A549 (cell line): Measurements from ENCODE around the gene HS6ST2. TPM values are rescaled to one million over a fixed set of nuclear protein-coding genes. Genes with fewer than 3 reads are reported as not detected.

ENCODE experiments used
- ATAC-seq, 2 experiments: fragments of 200-7000 bp in 1 of 2; fragments of >200 bp in 1 of 2; cut with Nextera tagmentation in 1 of 2; cut with Tn5 transposase in 1 of 2; 3 replicates each; pipeline versions ENCODE4 v1.8.0 to v1.9.1; 2018 to 2020; ENCODE audit warnings: mild to moderate bottlenecking in 1 of 2, moderate library complexity in 1 of 2
- CTCF ChIA-PET: fragments of 300-600 bp; sonication (Branson Sonifier 250); formaldehyde crosslinking; extraction: SDS; loops from one replicate; lab custom pipeline; 2021; ENCODE audit warnings: antibody characterized with exemption, inconsistent platforms; lab: Yijun Ruan, JAX
- POLR2A ChIA-PET: fragments of 350-600 bp; formaldehyde crosslinking; extraction: SDS; loops from one replicate; lab custom pipeline; 2021; ENCODE audit warnings: antibody characterized with exemption, inconsistent platforms; lab: Yijun Ruan, JAX
- DNase-seq, 2 experiments: peaks; one replicate each; pipeline versions ENCODE4 v3.0.0 to v3.0.0-alpha.2; 2011 to 2016; ENCODE audit warnings: low read depth in 1 of 2, low spot score in 1 of 2
- FAIRE-seq: peaks from 2 replicates; lab custom pipeline; 2011; peaks lifted over from hg19 to GRCh38; lab: Jason Lieb, UNC
- H3K27ac ChIP-seq, 2 experiments: fragments of >200 bp; sonication (Bioruptor Twin); formaldehyde crosslinking; 3 replicates each; pipeline ENCODE4 v1.5.1; 2016 to 2017
- H3K4me1 ChIP-seq: fragments of >200 bp; sonication (Bioruptor Twin); formaldehyde crosslinking; 3 replicates; pipeline ENCODE4 v1.6.1; 2016
- H3K4me2 ChIP-seq: fragments of >200 bp; sonication (Bioruptor Twin); formaldehyde crosslinking; 3 replicates; pipeline ENCODE4 v1.6.1; 2016
- H3K4me3 ChIP-seq: fragments of >200 bp; sonication (Bioruptor Twin); formaldehyde crosslinking; 3 replicates; pipeline ENCODE4 v1.5.1; 2016
- H3K9me3 ChIP-seq: fragments of >200 bp; sonication (Bioruptor Twin); formaldehyde crosslinking; 3 replicates; pipeline ENCODE4 v1.6.1; 2016
- CBX2 ChIP-seq: fragments of 200-600 bp; sonication (generic); IDR thresholded peaks from 2 replicates; pipeline ENCODE4 v1.6.1; 2016; ENCODE audit warnings: low read depth, mild to moderate bottlenecking, borderline replicate concordance
- HDAC2 ChIP-seq: fragments of 200-600 bp; sonication (generic); IDR thresholded peaks from 2 replicates; pipeline ENCODE4 v1.6.1; 2016
- KDM1A ChIP-seq: fragments of 200-600 bp; sonication (generic); IDR thresholded peaks from 2 replicates; pipeline ENCODE4 v1.6.1; 2016; ENCODE audit warnings: low read depth, mild to moderate bottlenecking
- TFCP2L1 ChIP-seq: fragments of 250-450 bp; sonication (Bioruptor Pico); IDR thresholded peaks from 2 replicates; pipeline ENCODE4 v1.5.0; 2021; ENCODE audit warnings: mild to moderate bottlenecking
- ZSCAN20 ChIP-seq: fragments of 250-450 bp; sonication (Bioruptor Pico); IDR thresholded peaks from 2 replicates; pipeline ENCODE4 v1.8.0; 2022; ENCODE audit warnings: mild to moderate bottlenecking, moderate library complexity
- WGBS: methylation state at CpG from one replicate; pipeline ENCODE4 v1.1.6; 2017; ENCODE audit errors: missing lambda C conversion rate; 5-methylcytosine and 5-hydroxymethylcytosine counted together
- polyA plus RNA-seq, 4 experiments: library from polyadenylated mRNA; depleted of rRNA in 3 of 4; stranded (reverse); fragments of >200 nt; fragmentation: RNase III in 1 of 4; extraction: RNeasy Plus Mini Kit Qiagen cat#74134 plus additional on column Dnase treatment in 1 of 4; gene quantifications; 2 replicates in 3 of 4; 3 replicates in 1 of 4; pipeline ENCODE4 v1.2.3, GENCODE V29; 2011 to 2017
- small RNA-seq, 6 experiments: library from RNA; depleted of rRNA; stranded (forward); fragments of <200 nt; gene quantifications; one replicate each; pipeline ENCODE3, GENCODE V24; 2012
- TF ChIP-seq, protein P1 (sequence below): IDR thresholded peaks from 2 replicates; pipeline ENCODE4 v1.6.1; 2012; ENCODE audit warnings: low read depth, borderline replicate concordance
- TF ChIP-seq, protein P2 (sequence below): IDR thresholded peaks from 2 replicates; pipeline ENCODE4 v1.6.1; 2012

Gene HS6ST2
- polyA plus RNA-seq, 2 of the 4 experiments (the other 2 are of a cell fraction): 0.01 to 0.04 TPM

DNA sequence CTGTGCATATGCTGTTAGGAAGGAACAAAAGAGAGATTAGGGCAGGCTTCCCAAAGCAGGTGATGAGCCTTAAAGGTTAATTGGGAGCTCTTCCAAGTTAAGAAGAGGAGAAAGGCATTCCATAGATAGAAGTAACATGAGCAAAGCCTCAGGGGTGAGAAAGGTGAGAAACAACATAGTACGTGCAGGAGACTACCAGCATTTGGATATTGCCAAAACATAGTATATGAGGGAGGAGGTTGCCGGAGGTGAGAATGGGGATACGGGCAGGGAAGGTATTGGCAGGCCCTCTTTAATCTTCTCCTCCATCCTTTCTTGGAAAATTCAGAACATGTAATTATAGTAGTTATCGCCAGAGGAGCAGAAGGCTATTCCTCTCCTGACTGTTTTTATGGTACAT lies 373.5 kb downstream of the HS6ST2 start (continued):
- TF ChIP-seq CBX2 (no peak), ZSCAN20 (CRISPR knock-in tag) (no peak), TFCP2L1 (CRISPR knock-in tag) (no peak), KDM1A (no peak)
- TF ChIP-seq, protein P1, sequence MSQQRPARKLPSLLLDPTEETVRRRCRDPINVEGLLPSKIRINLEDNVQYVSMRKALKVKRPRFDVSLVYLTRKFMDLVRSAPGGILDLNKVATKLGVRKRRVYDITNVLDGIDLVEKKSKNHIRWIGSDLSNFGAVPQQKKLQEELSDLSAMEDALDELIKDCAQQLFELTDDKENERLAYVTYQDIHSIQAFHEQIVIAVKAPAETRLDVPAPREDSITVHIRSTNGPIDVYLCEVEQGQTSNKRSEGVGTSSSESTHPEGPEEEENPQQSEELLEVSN: no peak
- TF ChIP-seq, protein P2, sequence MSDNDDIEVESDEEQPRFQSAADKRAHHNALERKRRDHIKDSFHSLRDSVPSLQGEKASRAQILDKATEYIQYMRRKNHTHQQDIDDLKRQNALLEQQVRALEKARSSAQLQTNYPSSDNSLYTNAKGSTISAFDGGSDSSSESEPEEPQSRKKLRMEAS: no peak

DNA sequence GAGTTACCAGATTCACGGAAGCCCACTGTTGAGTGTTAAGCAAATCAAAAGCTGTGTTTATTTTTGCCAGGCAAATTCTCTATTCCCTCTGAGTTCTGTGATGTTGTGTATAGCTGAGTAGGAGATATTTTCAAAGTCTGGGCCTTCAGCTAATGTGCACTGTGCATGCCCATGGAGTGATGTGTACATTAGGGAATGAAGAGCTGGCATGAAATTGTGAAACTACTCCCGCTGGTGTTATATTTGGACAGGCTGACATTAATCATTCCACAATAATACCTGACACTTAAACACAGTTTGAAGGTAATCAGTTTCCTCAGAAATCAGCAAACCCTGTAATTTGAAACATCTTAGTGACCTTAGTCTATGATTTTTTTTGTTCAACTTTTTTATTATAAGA lies 381.5 kb downstream of the HS6ST2 start:
- 16% methylated on average over 2 of the region's 2 CpGs for WGBS
- Histone ChIP-seq H3K4me3 (no peak overlapping the region), H3K4me2 (no peak overlapping the region), H3K9me3 (no peaks in the 10 kb centered on the region), H3K27ac (no peak overlapping the region), H3K4me1 (no peaks in the 10 kb centered on the region)
- ChIA-PET CTCF (no interaction called here), POLR2A (no interaction called here)
- FAIRE-seq: no peak
- DNase-seq: no peak
- no peak for ATAC-seq
- no peak for TF ChIP-seq HDAC2
- TF ChIP-seq, all 56 proteins: peak for 0

Small RNA genes within 50 kb of the gene (small RNA-seq; reads per million reads assigned to genes)
- 0 to 3.4 (median 0.91) reads per million in 6 experiments for gene RNU6-98P
- 0 reads per million in 6 experiments for gene Z82205.1

Other genes starting within 250 kb of the HS6ST2 start
- not detected in 2 replicates for gene USP26, start 138.5 kb upstream of the HS6ST2 start, polyA plus RNA-seq (2011; rRNA removed)
- gene USP26, start 138.5 kb upstream of the HS6ST2 start, polyA plus RNA-seq (2017; fragmentation: RNase III; extraction: RNeasy Plus Mini Kit Qiagen cat#74134 plus additional on column Dnase treatment): not detected in 3 replicates